ENCODE data around the gene MRPL12.
"Not testable (repeated sequence)": the region's sequence is repeated elsewhere in the genome, so short reads cannot be mapped to it uniquely, and the experiment has no call there.

The MRPL12 gene

DNA sequence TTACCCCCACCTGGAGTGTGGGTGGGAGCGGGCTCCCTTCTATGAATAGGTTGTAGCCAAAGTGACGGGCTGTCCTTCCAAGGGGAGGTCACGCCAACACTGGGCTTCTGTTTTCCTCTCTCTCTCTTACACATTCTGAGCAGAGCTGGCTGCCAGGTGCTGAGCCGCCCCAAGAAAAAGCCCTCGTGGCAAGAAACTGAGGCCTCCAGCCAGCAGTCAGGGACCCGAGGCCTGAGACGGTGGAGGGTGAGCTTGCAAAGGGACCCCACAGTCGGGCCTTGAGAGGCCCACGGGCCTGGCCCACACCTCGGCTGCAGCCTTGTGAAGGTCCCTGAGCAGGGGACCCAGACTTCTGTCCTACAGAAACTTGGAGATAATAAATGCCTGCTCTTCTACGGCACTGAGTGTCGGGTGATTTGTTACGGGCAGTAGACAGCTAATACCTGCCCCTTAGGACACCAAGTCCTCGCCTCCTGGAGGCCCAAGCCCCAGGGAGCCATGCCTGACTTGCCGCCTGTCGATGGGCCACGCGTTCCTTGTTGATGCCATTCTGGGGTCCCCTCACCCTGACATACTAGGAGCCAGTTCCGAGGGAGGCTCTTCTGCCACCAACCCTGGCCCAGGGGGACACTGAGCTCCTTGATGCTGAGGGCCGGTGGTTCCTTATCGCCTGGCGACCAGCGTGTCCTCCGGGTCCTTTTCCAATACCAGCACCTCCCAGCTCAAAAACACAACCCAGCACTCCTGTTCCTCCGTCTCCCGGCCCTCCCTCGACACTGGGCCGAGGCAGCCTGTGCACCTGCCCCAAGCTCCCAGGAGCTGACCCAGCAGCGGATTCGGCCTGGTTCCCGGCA, 35.0 kb downstream of the MRPL12 start:
- Histone ChIP-seq H3K4me3 (ENCODE audit: insufficient read depth, low read length, poor library complexity, severe bottlenecking) (no peak overlapping the region), H4K20me1 (ENCODE audit: low read depth, low read length) (no peaks in the 10 kb centered on the region), H3K27me3 (ENCODE audit: low read length) (no peaks in the 10 kb centered on the region), H3K79me2 (ENCODE audit: insufficient read depth, low read length) (no peaks in the 10 kb centered on the region), H3K4me2 (ENCODE audit: low read depth, low read length, poor library complexity, severe bottlenecking) (no peak overlapping the region), H3K9me3 (ENCODE audit: insufficient read depth, low read length) (no peaks in the 10 kb centered on the region), H3K9me2 (replicated peaks; ENCODE audit: insufficient read depth, low read length) (no peaks in the 10 kb centered on the region), H3K36me3 (ENCODE audit: low read length) (no peaks in the 10 kb centered on the region), H3K9ac (ENCODE audit: low read length) (no peak overlapping the region), H3K27ac (ENCODE audit: low read depth, low read length) (no peak overlapping the region), H2AFZ (ENCODE audit: low read depth, low read length, severe bottlenecking) (no peak overlapping the region), H3F3A (ENCODE audit: insufficient read depth) (no peaks in the 10 kb centered on the region)
- no peak for TF ChIP-seq EZH2phosphoT487 (conservative IDR thresholded peaks at IDR 0.05; ENCODE audit: low read length)
- TF ChIP-seq, protein P1, sequence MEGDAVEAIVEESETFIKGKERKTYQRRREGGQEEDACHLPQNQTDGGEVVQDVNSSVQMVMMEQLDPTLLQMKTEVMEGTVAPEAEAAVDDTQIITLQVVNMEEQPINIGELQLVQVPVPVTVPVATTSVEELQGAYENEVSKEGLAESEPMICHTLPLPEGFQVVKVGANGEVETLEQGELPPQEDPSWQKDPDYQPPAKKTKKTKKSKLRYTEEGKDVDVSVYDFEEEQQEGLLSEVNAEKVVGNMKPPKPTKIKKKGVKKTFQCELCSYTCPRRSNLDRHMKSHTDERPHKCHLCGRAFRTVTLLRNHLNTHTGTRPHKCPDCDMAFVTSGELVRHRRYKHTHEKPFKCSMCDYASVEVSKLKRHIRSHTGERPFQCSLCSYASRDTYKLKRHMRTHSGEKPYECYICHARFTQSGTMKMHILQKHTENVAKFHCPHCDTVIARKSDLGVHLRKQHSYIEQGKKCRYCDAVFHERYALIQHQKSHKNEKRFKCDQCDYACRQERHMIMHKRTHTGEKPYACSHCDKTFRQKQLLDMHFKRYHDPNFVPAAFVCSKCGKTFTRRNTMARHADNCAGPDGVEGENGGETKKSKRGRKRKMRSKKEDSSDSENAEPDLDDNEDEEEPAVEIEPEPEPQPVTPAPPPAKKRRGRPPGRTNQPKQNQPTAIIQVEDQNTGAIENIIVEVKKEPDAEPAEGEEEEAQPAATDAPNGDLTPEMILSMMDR (IDR thresholded peaks at IDR 0.05; ENCODE audit: insufficient read depth, low read length, poor library complexity, severe bottlenecking) = no peak

DNA sequence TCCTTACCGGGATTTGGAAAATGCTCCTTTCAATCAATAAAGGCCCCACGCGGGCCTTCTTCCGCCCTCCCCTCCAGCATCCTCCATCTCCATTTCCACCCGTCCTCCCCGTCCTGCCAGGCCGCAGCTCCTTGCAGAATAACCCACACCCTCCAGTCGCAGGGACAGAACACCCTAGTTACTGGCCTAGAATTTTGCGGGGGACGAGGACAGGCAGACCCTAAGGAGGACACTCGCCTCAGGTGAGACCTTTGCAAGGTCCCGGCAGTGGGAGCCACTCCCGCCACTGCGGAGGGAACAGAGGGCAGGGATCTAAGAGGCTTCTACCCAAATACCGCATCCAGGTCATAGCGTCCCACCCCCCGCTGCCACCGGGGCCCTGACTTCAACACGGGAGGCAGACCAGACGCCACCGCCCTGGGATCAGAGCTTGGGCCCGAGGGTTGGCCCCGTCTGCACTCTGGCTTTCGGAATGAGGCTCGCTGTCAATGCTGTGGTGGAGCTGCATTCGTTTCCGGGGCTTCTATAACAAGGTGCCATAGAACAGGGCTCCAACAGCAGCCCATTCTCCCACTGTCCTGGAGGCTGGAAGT, 35.7 kb downstream of the MRPL12 start:
- H3K4me2 ChIP-seq (ENCODE audit: low read depth, low read length, poor library complexity, severe bottlenecking) = no peak overlapping the region
- no peak for TF ChIP-seq EZH2phosphoT487 (conservative IDR thresholded peaks at IDR 0.05; ENCODE audit: low read length)
- TF ChIP-seq, protein P1 (IDR thresholded peaks at IDR 0.05; ENCODE audit: insufficient read depth, low read length, poor library complexity, severe bottlenecking) = no peak
- H3K36me3 ChIP-seq (ENCODE audit: low read length) = no peaks in the 10 kb centered on the region
- no peak overlapping the region for H3K9ac ChIP-seq (ENCODE audit: low read length)
- no peaks in the 10 kb centered on the region for H4K20me1 ChIP-seq (ENCODE audit: low read depth, low read length)
- H3F3A ChIP-seq (ENCODE audit: insufficient read depth) = no peaks in the 10 kb centered on the region
- no peaks in the 10 kb centered on the region for H3K9me3 ChIP-seq (ENCODE audit: insufficient read depth, low read length)
- H3K79me2 ChIP-seq (ENCODE audit: insufficient read depth, low read length) = no peaks in the 10 kb centered on the region
- H3K4me3 ChIP-seq (ENCODE audit: insufficient read depth, low read length, poor library complexity, severe bottlenecking) = no peak overlapping the region
- H3K27me3 ChIP-seq (ENCODE audit: low read length) = no peaks in the 10 kb centered on the region
- no peaks in the 10 kb centered on the region for H3K9me2 ChIP-seq (replicated peaks; ENCODE audit: insufficient read depth, low read length)
- H2AFZ ChIP-seq (ENCODE audit: low read depth, low read length, severe bottlenecking) = no peak overlapping the region
- H3K27ac ChIP-seq (ENCODE audit: low read depth, low read length) = no peak overlapping the region

DNA sequence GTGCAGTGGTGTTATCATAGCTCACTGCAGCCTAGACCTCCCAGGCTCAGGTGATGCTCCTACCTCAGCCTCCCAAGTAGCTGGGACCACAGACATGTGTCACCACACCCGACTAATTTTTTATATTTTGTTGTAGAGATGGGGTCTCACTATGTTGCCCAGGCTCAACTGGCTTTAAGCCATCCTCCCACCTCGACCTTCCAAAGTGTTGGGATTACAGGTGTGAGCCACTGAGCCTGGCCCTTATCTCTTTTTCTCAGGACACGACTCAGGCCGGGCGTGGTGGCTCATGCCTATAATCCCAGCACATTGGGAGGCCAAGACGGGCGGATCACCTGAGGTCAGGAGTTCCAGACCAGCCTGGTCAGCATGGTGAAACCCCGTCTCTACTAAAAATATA, 36.4 kb downstream of the MRPL12 start:
- H3K27ac ChIP-seq (ENCODE audit: low read depth, low read length); H3K9me2 ChIP-seq (replicated peaks; ENCODE audit: insufficient read depth, low read length); H3K4me2 ChIP-seq (ENCODE audit: low read depth, low read length, poor library complexity, severe bottlenecking); H3K79me2 ChIP-seq (ENCODE audit: insufficient read depth, low read length); H3K9ac ChIP-seq (ENCODE audit: low read length); H3K9me3 ChIP-seq (ENCODE audit: insufficient read depth, low read length); H3K27me3 ChIP-seq (ENCODE audit: low read length); H4K20me1 ChIP-seq (ENCODE audit: low read depth, low read length); H3K4me3 ChIP-seq (ENCODE audit: insufficient read depth, low read length, poor library complexity, severe bottlenecking); H2AFZ ChIP-seq (ENCODE audit: low read depth, low read length, severe bottlenecking); H3K36me3 ChIP-seq (ENCODE audit: low read length); H3F3A ChIP-seq (ENCODE audit: insufficient read depth): not testable (repeated sequence)

DNA sequence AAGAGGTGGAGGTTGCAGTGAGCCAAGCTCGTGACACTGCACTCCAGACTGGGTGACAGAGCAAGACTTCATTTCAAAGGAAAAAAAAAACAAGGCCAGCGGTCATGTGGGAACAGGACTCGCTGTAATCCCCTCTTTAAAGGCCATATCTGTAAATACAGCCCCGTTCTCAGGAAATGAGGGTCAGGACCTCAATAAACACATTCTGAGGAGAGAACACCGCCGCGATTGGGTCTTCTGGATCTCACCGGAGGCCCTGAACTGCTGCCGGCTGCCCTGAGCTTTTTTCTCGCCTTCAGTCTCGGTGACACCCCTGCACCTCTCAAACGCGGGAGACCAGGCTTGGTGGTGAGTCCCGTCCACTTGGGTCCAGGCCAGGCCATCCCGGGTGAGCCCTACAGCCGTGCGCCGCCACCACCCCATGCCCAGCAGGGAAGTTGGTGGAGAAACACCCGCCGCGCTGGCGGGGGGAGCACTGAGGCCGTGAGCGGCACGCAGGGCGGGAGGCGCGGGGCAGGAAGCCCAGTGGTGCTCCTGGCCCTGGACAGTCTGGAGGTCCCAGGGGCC, 37.3 kb downstream of the MRPL12 start:
- Histone ChIP-seq H2AFZ (ENCODE audit: low read depth, low read length, severe bottlenecking) (no peak overlapping the region), H3K4me3 (ENCODE audit: insufficient read depth, low read length, poor library complexity, severe bottlenecking) (no peak overlapping the region), H3K9ac (ENCODE audit: low read length) (no peak overlapping the region), H3K36me3 (ENCODE audit: low read length) (no peaks in the 10 kb centered on the region), H3K27me3 (ENCODE audit: low read length) (no peaks in the 10 kb centered on the region), H3K79me2 (ENCODE audit: insufficient read depth, low read length) (no peaks in the 10 kb centered on the region), H3K27ac (ENCODE audit: low read depth, low read length) (no peak overlapping the region), H4K20me1 (ENCODE audit: low read depth, low read length) (no peaks in the 10 kb centered on the region), H3F3A (ENCODE audit: insufficient read depth) (no peaks in the 10 kb centered on the region), H3K9me2 (replicated peaks; ENCODE audit: insufficient read depth, low read length) (no peaks in the 10 kb centered on the region), H3K9me3 (ENCODE audit: insufficient read depth, low read length) (no peaks in the 10 kb centered on the region), H3K4me2 (ENCODE audit: low read depth, low read length, poor library complexity, severe bottlenecking) (no peak overlapping the region)
- TF ChIP-seq EZH2phosphoT487 (conservative IDR thresholded peaks at IDR 0.05; ENCODE audit: low read length) = no peak
- TF ChIP-seq, protein P1 (IDR thresholded peaks at IDR 0.05; ENCODE audit: insufficient read depth, low read length, poor library complexity, severe bottlenecking) = no peak

All from SU-DHL-6 (cell line).